Dermis blood vessel endothelial cell (primary cell): ENCODE results near the gene ROPN1. TPM values are rescaled to one million over a fixed set of nuclear protein-coding genes. Genes with fewer than 3 reads are reported as not detected.

ENCODE experiments used
- DNase-seq: peaks from one replicate; pipeline ENCODE4 v3.0.0; 2010
- total RNA-seq: library from RNA; depleted of rRNA; stranded (reverse); fragments of >200 nt; gene quantifications from 2 replicates; pipeline ENCODE4 v1.2.3, GENCODE V29; 2014

ROPN1 gene
- total RNA-seq, 1 donor from 2014 or later = not detected

GRCh38 chr3:123947482-123947881, 44.4 kb downstream of the ROPN1 start:
- DNase-seq = no peak

GRCh38 chr3:123941542-123941941, 50.4 kb downstream of the ROPN1 start:
- no peak for DNase-seq

GRCh38 chr3:123941121-123941520, 50.8 kb downstream of the ROPN1 start:
- peak; percentile 1 for DNase-seq

GRCh38 chr3:123939706-123940105, 52.2 kb downstream of the ROPN1 start:
- DNase-seq = no peak

GRCh38 chr3:123936400-123936799, 55.5 kb downstream of the ROPN1 start:
- no peak for DNase-seq

- no peak for DNase-seq
These were observed 56.1 kb downstream of the ROPN1 start for GRCh38 chr3:123935830-123936229.

- DNase-seq = no peak
These were observed 57.7 kb downstream of the ROPN1 start for GRCh38 chr3:123934250-123934649.

- DNase-seq = no peak
These were observed 61.5 kb downstream of the ROPN1 start for GRCh38 chr3:123930445-123930844.

- no peak for DNase-seq
These were observed 62.6 kb downstream of the ROPN1 start for GRCh38 chr3:123929325-123929724.

GRCh38 chr3:123926396-123926795, 65.5 kb downstream of the ROPN1 start:
- DNase-seq = no peak

- no peak for DNase-seq
These were observed 71.1 kb downstream of the ROPN1 start for GRCh38 chr3:123920868-123921267.

- no peak for DNase-seq
These were observed 71.5 kb downstream of the ROPN1 start for GRCh38 chr3:123920383-123920782.

- no peak for DNase-seq
These were observed 72.6 kb downstream of the ROPN1 start for GRCh38 chr3:123919353-123919752.

Other genes starting within 250 kb of the ROPN1 start
- gene MYLK, start 107.8 kb downstream of the ROPN1 start, total RNA-seq = 69.6 and 78.1 TPM in 2 replicates
- 16.7 and 19.5 TPM in 2 replicates for gene CCDC14, start 30.9 kb downstream of the ROPN1 start, total RNA-seq
- 140 and 151 TPM in 2 replicates for gene KALRN, start 41.2 kb upstream of the ROPN1 start, total RNA-seq